IPS-18a (cell line): ENCODE data around the gene TRRAP.

Source experiments
- H3K27ac ChIP-seq: one replicate; pipeline ENCODE4 v1.5.1; 2013; ENCODE audit warnings: low read length
- H3K27me3 ChIP-seq: one replicate; pipeline ENCODE4 v1.6.1; 2013; ENCODE audit warnings: mild to moderate bottlenecking, low read length; ENCODE audit not compliant: control insufficient read depth, insufficient read depth
- H3K36me3 ChIP-seq: one replicate; pipeline ENCODE4 v1.6.1; 2013; ENCODE audit warnings: low read depth, low read length; ENCODE audit not compliant: control insufficient read depth
- H3K4me1 ChIP-seq: one replicate; pipeline ENCODE4 v1.6.1; 2013; ENCODE audit warnings: low read depth, low read length; ENCODE audit not compliant: control insufficient read depth
- H3K4me3 ChIP-seq: one replicate; pipeline ENCODE4 v1.5.1; 2013; ENCODE audit warnings: low read length
- H3K9ac ChIP-seq: one replicate; pipeline ENCODE4 v1.6.1; 2013; ENCODE audit warnings: mild to moderate bottlenecking, low read length, moderate library complexity
- H3K9me3 ChIP-seq: one replicate; pipeline ENCODE4 v1.6.1; 2013; ENCODE audit warnings: low read depth, low read length; ENCODE audit not compliant: control insufficient read depth

The TRRAP gene

DNA sequence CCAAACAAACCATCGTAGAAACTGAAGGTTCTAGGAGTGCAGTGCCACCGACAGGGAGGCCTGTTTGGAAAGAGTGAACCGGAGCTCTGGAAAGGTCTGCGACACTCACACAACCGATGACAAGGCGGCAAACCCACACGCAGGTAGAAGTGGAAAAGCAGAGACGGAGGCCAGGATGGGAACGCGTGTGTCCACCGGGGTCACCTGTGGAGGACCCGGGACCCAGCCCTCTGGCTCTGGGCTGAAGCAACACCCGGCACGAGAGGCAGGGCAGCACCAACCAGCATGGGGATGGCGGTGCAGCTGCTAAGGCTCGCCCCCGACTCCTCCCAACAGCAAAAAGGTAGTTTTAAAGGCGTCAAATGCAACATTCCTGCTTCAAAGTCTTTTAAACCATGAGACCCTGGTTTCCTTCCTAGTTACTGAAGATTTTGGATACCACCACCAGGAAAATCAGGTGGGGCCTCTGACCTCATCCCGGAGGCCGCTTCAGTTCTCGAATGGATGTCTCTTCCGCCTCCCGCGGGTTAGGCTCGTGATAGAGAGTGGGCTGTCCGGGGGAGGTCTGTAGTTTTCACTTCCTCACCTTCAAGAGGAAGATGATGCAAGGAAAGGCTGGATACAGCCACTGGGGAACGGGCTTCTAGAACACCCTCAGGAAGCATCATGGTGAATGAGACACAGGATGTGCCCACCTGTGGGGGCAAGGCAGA lies 150.1 kb downstream of the TRRAP start:
- H3K9ac ChIP-seq, result no peak overlapping the region
- no peaks in the 10 kb centered on the region for H3K9me3 ChIP-seq
- H3K36me3 ChIP-seq, result peaks cover 42% of the 10 kb centered on the region
- no peak overlapping the region for H3K4me3 ChIP-seq
- no peak overlapping the region for H3K27ac ChIP-seq
- no peaks in the 10 kb centered on the region for H3K27me3 ChIP-seq
- H3K4me1 ChIP-seq, result no peaks in the 10 kb centered on the region

DNA sequence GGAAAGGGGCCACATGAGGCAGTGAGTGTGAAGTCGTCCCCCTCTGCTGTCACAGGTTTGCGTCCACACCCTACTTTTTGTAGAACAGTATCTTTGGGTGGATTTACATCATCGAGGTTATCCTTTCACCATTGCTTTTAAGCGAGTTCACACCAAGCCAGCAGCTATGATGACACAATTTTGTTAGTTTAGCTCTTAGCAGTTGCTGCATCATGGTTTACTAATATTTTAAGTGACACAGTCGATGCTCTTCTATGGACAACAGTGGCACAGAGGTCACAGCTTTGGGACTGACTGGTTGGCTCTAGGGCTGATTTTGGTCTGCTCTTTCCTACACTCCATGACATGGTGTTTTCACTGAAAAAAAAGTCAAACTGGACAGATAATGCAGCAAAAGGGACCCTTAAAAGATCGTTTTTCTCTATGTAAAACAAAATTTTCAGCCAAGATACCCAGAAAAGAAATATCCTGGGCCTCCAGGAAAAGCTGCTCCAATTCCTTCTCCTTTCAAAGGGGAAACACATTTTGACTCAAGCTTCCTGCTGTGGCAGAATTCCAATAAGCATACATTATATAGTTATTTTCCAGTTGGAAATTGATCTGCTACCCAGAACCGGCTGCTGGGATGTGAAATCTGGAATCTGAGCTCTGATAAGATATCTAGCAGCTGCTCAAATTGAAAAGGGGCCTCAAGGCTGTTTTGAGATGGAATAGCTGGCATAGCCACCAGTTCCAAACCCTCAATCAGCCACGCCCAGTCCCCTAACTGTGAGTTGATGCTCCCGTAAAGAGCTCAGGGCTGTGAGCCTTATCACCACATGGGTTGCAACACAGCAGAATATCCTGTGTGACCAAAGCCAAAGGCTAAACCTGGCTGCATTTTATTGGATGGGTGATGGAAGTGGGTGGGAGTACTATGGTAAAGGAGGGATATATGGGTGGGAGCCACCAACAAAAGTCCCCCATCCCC lies 151.4 kb downstream of the TRRAP start:
- Histone ChIP-seq H3K9me3 (no peaks in the 10 kb centered on the region), H3K36me3 (peaks cover 53% of the 10 kb centered on the region), H3K27me3 (no peaks in the 10 kb centered on the region), H3K27ac (no peak overlapping the region), H3K9ac (no peak overlapping the region), H3K4me3 (no peak overlapping the region), H3K4me1 (no peaks in the 10 kb centered on the region)

DNA sequence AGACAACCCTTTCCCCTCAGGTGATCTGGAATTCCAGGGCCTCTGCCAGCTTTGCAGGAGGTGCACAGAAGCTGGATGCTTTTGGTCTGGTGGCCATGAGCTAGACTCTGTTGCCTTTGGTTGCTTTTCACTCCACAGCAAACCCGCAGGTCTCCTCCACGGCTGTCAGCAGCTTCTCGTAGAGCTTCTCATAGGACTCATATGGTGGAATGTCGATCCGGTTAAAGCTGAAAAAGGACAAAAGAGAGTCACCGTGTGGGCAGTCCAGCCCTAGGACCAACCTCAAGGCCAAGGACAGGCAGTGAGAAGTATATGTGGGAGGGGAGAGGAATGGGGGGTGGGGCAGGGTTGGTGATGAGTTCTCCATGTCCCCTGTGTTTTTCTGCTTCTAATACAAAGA lies 152.1 kb downstream of the TRRAP start:
- no peak overlapping the region for H3K4me3 ChIP-seq
- no peaks in the 10 kb centered on the region for H3K9me3 ChIP-seq
- H3K36me3 ChIP-seq, result peaks cover 60% of the 10 kb centered on the region
- H3K27me3 ChIP-seq, result no peaks in the 10 kb centered on the region
- no peaks in the 10 kb centered on the region for H3K4me1 ChIP-seq
- H3K9ac ChIP-seq, result no peak overlapping the region
- no peak overlapping the region for H3K27ac ChIP-seq

GRCh38 chr7:99030951-99031350 lies 152.6 kb downstream of the TRRAP start:
- H3K27me3 ChIP-seq, result no peaks in the 10 kb centered on the region
- H3K9ac ChIP-seq, result no peak overlapping the region
- no peaks in the 10 kb centered on the region for H3K4me1 ChIP-seq
- H3K4me3 ChIP-seq, result no peak overlapping the region
- no peaks in the 10 kb centered on the region for H3K9me3 ChIP-seq
- peaks cover 65% of the 10 kb centered on the region for H3K36me3 ChIP-seq
- H3K27ac ChIP-seq, result no peak overlapping the region

GRCh38 chr7:99031496-99031895 lies 153.2 kb downstream of the TRRAP start:
- Histone ChIP-seq H3K4me1 (no peaks in the 10 kb centered on the region), H3K36me3 (peaks cover 65% of the 10 kb centered on the region)

DNA sequence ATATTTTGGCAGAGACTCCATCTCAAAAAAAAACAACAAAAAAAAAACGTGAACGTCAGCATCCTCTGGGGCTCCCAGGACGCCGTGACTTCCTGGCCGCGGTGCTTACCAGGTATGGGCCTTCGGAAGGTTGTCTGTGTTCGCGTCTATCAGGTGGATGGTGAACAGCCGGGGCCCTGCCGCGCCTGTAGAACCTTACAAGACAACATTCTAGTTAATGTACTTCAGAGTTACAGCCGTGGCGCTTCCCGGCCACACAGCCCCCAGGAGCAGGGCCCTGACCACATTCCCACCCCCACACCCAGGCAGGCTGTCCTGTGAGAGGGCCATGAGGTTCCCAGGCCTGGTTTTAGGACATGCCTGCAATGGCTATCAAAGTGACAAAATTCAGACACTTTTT lies 154.6 kb downstream of the TRRAP start:
- Histone ChIP-seq H3K4me3 (no peak overlapping the region), H3K9me3 (no peaks in the 10 kb centered on the region), H3K27me3 (no peaks in the 10 kb centered on the region), H3K9ac (no peak overlapping the region), H3K36me3 (peaks cover 71% of the 10 kb centered on the region), H3K4me1 (no peaks in the 10 kb centered on the region), H3K27ac (no peak overlapping the region)

More at GRCh38 chr7:99031496-99031895, 153.2 kb downstream of the TRRAP start:
- no peak overlapping the region for H3K27ac ChIP-seq
- H3K9ac ChIP-seq, result no peak overlapping the region
- H3K9me3 ChIP-seq, result no peaks in the 10 kb centered on the region
- no peak overlapping the region for H3K4me3 ChIP-seq
- no peaks in the 10 kb centered on the region for H3K27me3 ChIP-seq

DNA sequence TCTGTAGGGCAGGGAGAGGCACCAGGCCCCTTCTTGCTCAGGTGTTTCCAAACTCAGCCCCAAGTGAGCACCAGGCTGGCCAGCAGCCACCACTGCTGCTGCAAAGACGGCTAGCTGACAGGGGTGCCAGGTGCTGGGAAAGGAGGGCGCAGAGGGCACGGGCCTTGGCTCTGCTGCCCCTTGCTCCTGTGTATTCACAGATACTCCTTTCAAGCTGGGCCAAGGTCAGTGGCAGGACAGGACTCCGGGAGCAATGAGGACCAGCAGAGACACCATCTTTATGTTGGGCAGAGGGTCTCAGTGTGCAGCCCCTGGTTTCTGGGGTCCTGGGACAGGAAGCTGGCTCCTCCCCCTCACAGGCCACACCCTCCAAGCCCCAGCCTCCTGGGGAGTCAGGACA lies 155.4 kb downstream of the TRRAP start:
- no peak overlapping the region for H3K4me3 ChIP-seq
- H3K9ac ChIP-seq, result no peak overlapping the region
- H3K27me3 ChIP-seq, result no peaks in the 10 kb centered on the region
- H3K9me3 ChIP-seq, result no peaks in the 10 kb centered on the region
- H3K27ac ChIP-seq, result no peak overlapping the region
- no peaks in the 10 kb centered on the region for H3K4me1 ChIP-seq
- H3K36me3 ChIP-seq, result peaks cover 77% of the 10 kb centered on the region

GRCh38 chr7:99034932-99035722 lies 156.8 kb downstream of the TRRAP start:
- H3K4me3 ChIP-seq, result no peak overlapping the region
- H3K4me1 ChIP-seq, result no peaks in the 10 kb centered on the region
- no peak overlapping the region for H3K9ac ChIP-seq
- H3K36me3 ChIP-seq, result peaks cover 72% of the 10 kb centered on the region
- no peaks in the 10 kb centered on the region for H3K9me3 ChIP-seq
- no peaks in the 10 kb centered on the region for H3K27me3 ChIP-seq
- H3K27ac ChIP-seq, result no peak overlapping the region

- H3K9me3 ChIP-seq, result no peaks in the 10 kb centered on the region
- no peaks in the 10 kb centered on the region for H3K4me1 ChIP-seq
- no peak overlapping the region for H3K27ac ChIP-seq
- peaks cover 67% of the 10 kb centered on the region for H3K36me3 ChIP-seq
- H3K9ac ChIP-seq, result no peak overlapping the region
- no peak overlapping the region for H3K4me3 ChIP-seq
- no peaks in the 10 kb centered on the region for H3K27me3 ChIP-seq
Measured at GRCh38 chr7:99035723-99036545, 157.6 kb downstream of the TRRAP start.

DNA sequence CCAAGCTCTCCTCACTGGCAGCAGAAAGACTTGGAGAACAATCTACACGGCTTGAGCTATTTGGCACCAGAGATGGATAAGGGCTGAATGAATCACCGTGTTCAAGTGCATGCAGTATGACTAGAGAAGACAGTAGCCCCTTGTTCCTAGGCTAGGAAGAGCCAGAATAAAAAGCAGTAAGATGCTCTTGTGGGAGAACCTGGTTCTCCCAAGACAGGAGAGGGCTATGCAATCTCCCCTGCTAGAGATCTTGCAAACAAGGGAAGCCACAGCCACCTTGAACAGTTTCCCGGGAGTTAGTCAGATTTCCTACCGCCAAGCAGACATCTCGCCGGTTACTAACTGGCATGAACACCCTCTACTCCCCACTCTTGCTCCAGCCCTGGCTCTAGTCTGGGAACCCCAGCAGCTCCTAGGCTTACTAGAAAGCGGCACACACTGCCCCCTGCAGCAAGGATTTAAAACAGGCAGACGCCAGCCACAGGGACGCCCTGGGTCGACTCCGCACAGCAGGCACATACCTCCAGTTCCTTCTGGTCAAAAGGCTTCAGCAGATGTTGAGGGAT lies 158.3 kb downstream of the TRRAP start:
- Histone ChIP-seq H3K27me3 (no peaks in the 10 kb centered on the region), H3K27ac (no peak overlapping the region), H3K4me1 (no peaks in the 10 kb centered on the region), H3K9ac (no peak overlapping the region), H3K4me3 (no peak overlapping the region), H3K36me3 (peaks cover 64% of the 10 kb centered on the region), H3K9me3 (no peaks in the 10 kb centered on the region)
